Activated T-helper 1 cell treated with anti-CD3 and anti-CD28 coated beads, Interleukin-2, amount 50 U/mL, for 16 hours (primary cell): ENCODE measurements around the gene MCTP1.

Experiments
- DNase-seq, 2 donors: peaks; one replicate each; pipeline ENCODE4 v3.0.0-alpha.2; 2020; ENCODE audit warnings: low read depth in 1 of 2, low spot score in 1 of 2

MCTP1 gene

GRCh38 chr5:94672746-94673145 lies 612.1 kb downstream of the MCTP1 start:
- DNase-seq, result no peak

GRCh38 chr5:94670726-94671125 lies 614.2 kb downstream of the MCTP1 start:
- no peak for DNase-seq

- DNase-seq, result no peak
These were observed 617.0 kb downstream of the MCTP1 start for GRCh38 chr5:94667937-94668336.

- DNase-seq, result no peak
These were observed 623.8 kb downstream of the MCTP1 start for GRCh38 chr5:94661086-94661485.

GRCh38 chr5:94660506-94660905 lies 624.4 kb downstream of the MCTP1 start:
- DNase-seq, result no peak

- no peak for DNase-seq
These were observed 626.6 kb downstream of the MCTP1 start for GRCh38 chr5:94658272-94658671.
